Measurements from ENCODE around the gene KLF6.

The KLF6 gene

DNA sequence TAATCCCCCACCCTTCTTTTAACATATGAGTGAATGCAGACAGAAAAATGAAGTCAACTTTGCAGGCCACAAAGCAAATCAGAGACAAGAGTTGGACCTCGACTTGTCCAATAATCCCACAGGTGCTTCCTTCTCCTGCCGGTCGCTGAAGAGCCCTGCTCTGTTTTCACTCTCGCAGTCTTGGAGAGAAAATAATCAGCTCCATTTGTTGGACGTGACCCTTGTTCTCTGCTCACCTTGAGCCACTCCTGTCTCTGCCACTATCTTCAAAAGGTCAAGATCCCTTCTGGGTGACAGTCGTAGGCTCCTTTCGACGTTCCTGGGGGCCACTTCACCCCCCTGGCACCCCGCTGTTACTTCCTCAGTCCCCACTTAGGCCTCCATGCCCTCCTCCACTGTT is 2.8 kb upstream of the KLF6 start:
- DNase-seq (ENCODE audit: low read depth) = no peak

DNA sequence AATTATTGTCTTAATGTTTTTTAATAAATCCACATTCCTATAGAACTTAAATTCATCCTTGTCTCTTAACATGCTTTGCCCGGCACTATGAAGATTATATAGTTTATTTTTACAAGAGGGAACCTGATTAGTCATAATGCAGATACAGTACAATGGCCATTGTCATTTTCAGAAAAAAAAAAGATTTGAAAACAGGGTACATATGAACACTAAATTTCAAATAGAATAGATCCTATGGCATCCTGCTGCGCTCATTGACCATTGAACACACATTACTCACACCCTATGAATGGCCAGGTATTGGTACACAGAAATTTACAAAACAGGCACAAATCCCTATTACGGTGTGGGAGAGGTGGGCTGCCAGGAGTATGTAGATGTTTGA is 2.0 kb upstream of the KLF6 start:
- no peak for DNase-seq (ENCODE audit: low read depth)

GRCh38 chr10:3786295-3787015 is 1.4 kb upstream of the KLF6 start:
- peak; percentile 53 for DNase-seq (ENCODE audit: low read depth)

GRCh38 chr10:3785851-3786271 is 852 bp upstream of the KLF6 start:
- peak; percentile 51 for DNase-seq (ENCODE audit: low read depth)

DNA sequence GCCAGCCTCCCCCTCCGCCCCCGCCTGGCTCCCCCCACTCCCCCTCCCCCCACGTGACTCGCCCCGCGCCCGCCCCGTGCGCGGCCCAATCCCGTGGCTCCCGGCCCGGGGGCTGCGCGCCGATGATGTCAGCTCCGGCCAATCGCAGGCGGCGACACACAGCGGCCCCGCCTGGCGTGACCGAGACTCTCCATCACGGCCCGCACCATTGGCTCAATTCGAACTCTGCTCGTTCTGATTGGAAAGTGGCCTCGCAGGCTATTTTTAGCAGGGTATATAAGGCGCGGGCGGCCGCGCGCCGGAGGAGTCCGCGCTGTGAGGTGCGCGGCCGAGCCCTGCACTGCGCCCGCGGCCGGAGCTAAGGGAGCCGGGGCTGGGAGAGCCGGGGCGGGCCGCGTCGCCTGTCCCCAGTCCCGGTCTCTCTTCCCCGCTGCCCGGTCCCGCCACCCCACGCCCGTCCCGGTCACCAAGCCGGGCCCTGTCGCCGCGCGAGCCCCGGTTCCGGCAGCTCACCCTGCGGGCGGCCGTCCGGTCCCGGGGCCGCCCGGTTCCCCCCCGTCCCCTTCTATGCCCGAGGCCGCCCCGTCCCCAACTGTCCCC is 342 bp upstream of the KLF6 start:
- peak; percentile 96 for DNase-seq (ENCODE audit: low read depth)

DNA sequence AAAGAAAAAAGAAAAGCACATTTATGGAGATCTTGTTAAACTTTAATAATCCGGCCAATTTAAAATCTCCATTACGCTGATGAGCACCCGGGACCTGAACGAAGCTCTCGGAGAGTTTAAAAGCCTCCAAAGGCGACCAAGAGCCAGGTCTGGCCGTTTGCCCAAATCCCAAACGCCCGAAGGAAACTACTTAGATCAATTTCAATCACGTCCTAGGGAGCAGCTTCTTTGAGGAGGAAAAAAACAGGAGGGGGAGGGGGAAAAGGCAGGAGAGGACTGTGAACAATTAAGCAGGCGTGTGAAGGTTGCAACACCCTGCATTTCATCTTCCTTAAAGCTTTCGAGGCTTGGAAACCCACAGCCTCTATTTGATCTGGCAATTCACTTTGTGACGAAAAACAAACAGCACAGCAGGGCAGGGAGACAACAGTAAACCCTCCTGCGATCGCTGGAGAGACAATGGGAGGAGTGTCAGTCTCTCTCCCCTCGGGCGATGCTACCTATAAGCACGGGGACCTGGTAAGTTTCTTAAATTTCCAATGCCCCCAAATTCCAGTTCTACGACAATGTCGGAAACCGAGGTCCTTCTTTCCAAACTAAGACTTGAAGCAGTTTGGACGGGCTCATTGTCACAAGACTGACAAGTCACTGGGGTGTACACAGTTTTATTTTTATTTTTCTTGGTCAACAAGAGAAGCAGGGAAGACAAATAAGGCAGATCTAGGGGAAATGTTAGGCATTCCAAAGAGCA is 1.2 kb downstream of the KLF6 start:
- DNase-seq (ENCODE audit: low read depth) = peak; percentile 67

DNA sequence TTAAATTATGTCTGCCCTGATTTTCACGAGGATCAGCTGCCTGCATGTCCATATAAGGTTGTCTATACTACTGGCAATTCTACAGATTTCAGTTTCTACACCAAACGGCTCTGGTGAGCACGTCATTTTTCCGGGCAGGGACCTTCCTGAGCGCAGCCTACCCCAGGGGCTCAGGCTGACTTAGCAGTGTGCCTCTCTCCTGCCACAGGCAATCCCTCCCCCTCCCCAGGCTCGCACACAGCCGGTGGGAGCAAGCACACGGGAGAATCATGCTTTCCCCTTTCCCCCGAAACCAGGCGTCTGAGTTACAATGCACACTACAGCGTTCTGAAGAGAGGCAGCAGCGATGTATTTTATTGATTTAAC is 1.7 kb downstream of the KLF6 start:
- DNase-seq (ENCODE audit: low read depth) = peak; percentile 75

GRCh38 chr10:3782451-3783315 is 2.3 kb downstream of the KLF6 start:
- DNase-seq (ENCODE audit: low read depth) = peak; percentile 92

- DNase-seq (ENCODE audit: low read depth) = peak; percentile 65
Measured at GRCh38 chr10:3782146-3782450, 2.9 kb downstream of the KLF6 start.

DNA sequence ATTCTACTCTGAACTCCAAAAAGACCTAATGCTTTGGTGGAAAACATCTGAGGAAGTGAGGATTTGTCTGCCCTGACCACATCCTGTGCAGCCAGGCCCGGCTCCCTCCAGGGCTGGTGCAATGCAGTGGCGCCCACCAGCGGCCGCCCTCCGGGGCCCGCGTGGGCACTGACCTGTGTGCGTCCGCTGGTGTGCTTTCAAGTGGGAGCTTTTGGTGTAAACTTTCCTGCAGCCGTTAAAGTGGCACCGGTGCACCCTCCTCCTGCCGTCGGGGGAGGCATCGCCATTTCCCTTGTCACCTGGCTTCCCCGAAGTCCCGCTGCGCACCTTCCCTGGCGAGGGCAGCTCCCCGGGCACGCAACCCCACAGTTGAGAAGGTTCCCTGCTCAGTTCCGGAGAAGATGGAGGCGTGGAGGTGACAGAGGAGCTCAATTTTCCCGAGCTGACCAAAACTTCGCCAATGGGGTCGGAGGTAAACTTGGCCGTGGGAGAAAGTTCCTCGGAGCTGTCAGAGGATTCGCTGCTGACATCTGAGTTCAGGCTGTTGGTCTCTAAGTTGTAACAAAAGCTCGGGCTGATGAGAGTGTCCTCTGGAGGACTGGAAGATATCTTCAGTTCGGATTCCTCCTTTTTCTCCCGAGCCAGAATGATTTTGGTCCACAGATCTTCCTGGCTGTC is 3.4 kb downstream of the KLF6 start:
- peak; percentile 72 for DNase-seq (ENCODE audit: low read depth)

GRCh38 chr10:3780771-3781467 is 4.1 kb downstream of the KLF6 start:
- peak; percentile 37 for DNase-seq (ENCODE audit: low read depth)

DNA sequence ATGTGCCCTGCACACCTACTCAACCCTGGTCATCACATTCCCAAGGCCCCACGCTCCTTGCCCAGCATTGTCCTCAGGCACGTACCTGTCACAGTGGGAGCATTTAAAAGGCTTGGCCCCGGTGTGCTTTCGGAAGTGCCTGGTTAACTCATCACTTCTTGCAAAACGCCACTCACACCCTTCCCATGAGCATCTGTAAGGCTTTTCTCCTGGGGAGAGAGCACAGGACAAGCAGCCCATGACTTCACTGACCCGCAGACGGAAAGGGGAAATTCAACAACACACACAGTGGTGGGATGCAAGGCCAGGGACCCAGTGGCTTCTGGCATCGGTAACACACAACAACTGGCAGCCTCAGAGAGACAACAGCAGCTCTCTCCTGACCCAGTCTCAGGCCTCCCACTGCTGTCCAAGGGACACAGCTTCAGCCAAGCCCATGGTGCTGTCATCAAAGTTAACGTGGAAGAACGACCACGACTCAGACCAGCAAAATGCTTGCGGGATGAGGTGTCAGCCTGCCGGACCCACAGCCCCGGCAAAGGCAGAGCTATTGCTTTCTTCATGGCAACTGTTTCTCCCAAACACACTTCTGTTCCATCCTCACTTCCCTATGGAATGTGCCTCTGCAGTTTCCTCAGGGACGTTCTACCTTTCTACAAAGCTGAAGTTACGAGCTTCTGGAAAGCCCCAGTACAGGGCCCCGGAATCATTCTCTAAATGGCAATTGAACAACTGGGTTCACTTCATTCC is 4.8 kb downstream of the KLF6 start:
- peak; percentile 65 for DNase-seq (ENCODE audit: low read depth)

DNA sequence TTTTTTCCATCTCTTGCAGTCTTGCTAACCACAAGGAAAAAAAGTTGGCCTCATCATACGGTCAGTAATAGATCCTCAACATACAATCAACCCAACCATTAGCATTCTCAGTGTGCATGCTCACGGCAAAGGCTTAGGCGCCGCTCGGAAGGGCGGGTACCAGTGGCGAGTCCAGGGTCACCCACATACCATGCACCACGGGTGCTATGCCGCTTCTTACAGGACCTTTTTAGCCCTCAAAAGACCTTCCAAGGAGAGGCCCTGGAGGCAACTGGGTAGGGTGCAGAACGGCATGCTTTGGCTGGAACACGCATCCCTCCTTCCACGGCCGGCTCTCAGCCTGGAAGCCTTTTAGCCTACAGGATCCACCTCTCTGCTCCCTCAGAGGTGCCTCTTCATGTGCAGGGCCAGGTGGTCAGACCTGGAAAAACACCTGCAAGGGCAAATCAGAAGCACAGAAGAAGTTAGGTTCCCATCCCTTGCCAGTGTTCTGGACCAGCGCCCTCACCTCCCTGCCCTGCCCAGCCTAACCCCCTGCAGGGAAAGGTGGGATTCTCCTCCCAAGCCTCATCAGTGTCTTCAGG is 5.8 kb downstream of the KLF6 start:
- peak; percentile 38 for DNase-seq (ENCODE audit: low read depth)

GRCh38 chr10:3778692-3779157 is 6.3 kb downstream of the KLF6 start:
- DNase-seq (ENCODE audit: low read depth) = peak; percentile 22

DNA sequence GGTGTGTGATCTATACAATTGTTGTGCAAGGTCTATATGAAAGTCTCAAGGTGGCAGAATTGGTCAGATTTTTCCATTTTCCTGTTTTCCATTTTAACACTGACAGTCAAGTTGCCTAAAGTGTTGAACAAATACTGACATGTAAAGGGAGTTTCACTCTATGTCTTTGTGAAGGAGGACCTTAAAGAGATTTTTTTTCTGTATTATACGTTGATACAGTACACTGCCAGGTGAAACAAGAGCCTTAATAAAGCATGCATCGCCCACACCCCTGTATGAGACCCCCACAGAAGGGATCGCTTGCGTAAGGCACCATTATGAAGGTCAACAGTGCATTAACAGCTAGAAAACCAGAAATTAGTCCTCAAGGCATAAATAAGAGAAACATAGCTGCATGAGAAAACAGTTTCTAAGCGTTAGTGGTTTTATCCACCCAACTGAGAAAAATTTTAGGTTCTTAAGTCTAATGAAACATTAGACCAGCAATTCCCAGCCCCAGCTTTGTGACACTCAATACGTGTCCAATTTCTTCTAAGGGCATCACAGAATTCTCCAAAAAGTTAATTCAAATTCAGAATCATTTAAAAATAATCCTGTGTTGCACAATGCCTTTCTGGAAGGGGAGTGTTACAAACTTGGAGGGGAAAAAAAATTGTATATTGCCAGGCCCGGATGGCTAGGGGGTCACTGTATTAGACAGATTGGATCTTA is 6.9 kb downstream of the KLF6 start:
- peak; percentile 22 for DNase-seq (ENCODE audit: low read depth)

GRCh38 chr10:3776796-3777571 is 8.0 kb downstream of the KLF6 start:
- DNase-seq (ENCODE audit: low read depth) = peak; percentile 90

- DNase-seq (ENCODE audit: low read depth) = peak; percentile 80
Measured at GRCh38 chr10:3775696-3776551, 9.1 kb downstream of the KLF6 start.
